Measurements from ENCODE around the gene PHLDB1.
"Not testable (repeated sequence)": the region's sequence is repeated elsewhere in the genome, so short reads cannot be mapped to it uniquely, and the experiment has no call there.

The PHLDB1 gene

DNA sequence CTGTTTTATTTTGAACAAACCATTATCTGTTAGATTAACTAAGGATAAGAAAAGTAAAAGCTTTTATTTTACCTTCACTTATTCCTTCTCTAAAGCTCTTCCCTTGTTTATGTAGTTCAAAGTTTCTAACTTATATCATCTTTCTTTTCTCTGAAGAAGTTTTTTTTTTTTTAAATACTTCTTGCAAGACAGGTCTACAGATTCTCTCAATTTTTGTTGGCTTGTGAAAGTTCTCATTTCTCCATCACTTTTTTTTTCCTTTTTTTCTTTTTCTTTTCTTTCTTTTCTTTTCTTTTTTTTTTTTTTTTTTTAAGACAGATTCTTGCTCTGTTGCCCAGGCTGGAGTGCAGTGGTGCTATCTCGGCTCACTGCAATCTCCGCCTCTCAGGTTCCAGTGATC is 76.8 kb downstream of the PHLDB1 start:
- H3K27me3 ChIP-seq (replicated peaks): no peaks in the 10 kb centered on the region
- H3K36me3 ChIP-seq (replicated peaks): no peaks in the 10 kb centered on the region
- no peak for DNase-seq
- no peak overlapping the region for H3K4me3 ChIP-seq (ENCODE audit: low read depth, low read length)
- H3K27ac ChIP-seq: no peak overlapping the region
- in situ Hi-C loops (cut with HindIII; ENCODE audit: low pct_ligation_motif_present, low sequenced_read_pairs): no loop called here
- TF ChIP-seq CTCF (IDR thresholded peaks at IDR 0.05; ENCODE audit: low read depth, low read length, missing control alignments): no peak

- Histone ChIP-seq H3K36me3 (replicated peaks) (no peaks in the 10 kb centered on the region), H3K4me3 (ENCODE audit: low read depth, low read length) (no peak overlapping the region), H3K27ac (no peak overlapping the region), H3K27me3 (replicated peaks) (no peaks in the 10 kb centered on the region)
- DNase-seq: no peak
- in situ Hi-C loops (cut with HindIII; ENCODE audit: low pct_ligation_motif_present, low sequenced_read_pairs): no loop called here
- no peak for TF ChIP-seq CTCF (IDR thresholded peaks at IDR 0.05; ENCODE audit: low read depth, low read length, missing control alignments)
Observed at GRCh38 chr11:118687906-118688305, 80.5 kb downstream of the PHLDB1 start.

- H3K27ac ChIP-seq; H3K36me3 ChIP-seq (replicated peaks); DNase-seq; in situ Hi-C loops (cut with HindIII; ENCODE audit: low pct_ligation_motif_present, low sequenced_read_pairs); H3K4me3 ChIP-seq (ENCODE audit: low read depth, low read length); H3K27me3 ChIP-seq (replicated peaks): not testable (repeated sequence)
Observed at GRCh38 chr11:118688339-118688738, 80.9 kb downstream of the PHLDB1 start.

DNA sequence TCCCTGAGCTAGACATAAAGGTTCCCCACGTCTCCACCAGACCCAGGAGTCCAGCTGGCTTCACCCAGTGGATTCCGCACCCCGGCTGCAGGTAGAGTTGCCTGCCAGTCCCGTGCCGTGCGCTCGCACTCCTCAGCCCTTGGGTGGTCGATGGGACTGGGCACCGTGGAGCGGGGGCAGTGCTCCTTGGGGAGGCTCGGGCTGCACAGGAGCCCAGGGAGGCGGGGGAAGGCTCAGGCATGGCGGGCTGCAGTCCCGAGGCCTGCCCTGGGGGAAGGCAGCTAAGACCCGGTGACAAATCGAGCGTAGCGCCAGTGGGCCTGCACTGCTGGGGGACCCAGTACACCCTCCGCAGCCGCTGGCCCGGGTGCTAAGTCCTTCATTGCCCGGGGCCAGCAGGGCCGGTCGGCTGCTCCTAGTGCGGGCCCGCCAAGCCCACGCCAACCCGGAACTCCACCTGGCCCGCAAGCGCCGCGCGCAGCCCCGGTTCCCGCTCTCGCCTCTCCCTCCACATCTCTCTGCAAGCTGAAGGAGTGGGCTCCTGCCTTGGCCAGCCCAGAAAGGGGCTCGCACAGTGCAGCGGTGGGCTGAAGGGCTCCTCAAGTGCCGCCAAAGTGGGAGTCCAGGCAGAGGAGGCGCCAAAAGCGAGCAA is 81.6 kb downstream of the PHLDB1 start:
- H3K27ac ChIP-seq: no peak overlapping the region
- no peak overlapping the region for H3K4me3 ChIP-seq (ENCODE audit: low read depth, low read length)
- in situ Hi-C loops (cut with HindIII; ENCODE audit: low pct_ligation_motif_present, low sequenced_read_pairs): no loop called here

DNA sequence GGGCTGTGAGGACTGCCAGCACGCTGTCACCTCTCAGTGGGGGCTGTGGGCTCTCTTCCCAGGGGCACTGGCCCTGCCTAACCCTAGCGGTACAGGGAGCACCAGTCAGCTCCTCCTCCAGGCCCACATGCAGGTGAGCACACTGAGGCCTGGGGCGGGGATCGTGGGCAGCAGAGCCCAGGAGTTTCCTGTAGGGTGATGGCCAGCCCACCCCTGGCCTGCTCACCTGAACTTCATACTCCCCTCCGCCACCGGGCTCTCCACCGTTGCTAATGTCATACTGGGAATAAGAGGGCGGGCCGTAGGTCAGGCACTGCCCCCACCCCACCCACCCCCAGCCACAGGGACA is 82.1 kb downstream of the PHLDB1 start:
- no peak overlapping the region for H3K27ac ChIP-seq
- peak overlapping the region; percentile 27 for H3K4me3 ChIP-seq (ENCODE audit: low read depth, low read length)
- no peaks in the 10 kb centered on the region for H3K36me3 ChIP-seq (replicated peaks)
- TF ChIP-seq CTCF (IDR thresholded peaks at IDR 0.05; ENCODE audit: low read depth, low read length, missing control alignments): no peak
- no peaks in the 10 kb centered on the region for H3K27me3 ChIP-seq (replicated peaks)
- no peak for DNase-seq
- in situ Hi-C loops (cut with HindIII; ENCODE audit: low pct_ligation_motif_present, low sequenced_read_pairs): no loop called here

More for the DNA sequence above, 81.6 kb downstream of the PHLDB1 start:
- no peaks in the 10 kb centered on the region for H3K27me3 ChIP-seq (replicated peaks)
- TF ChIP-seq CTCF (IDR thresholded peaks at IDR 0.05; ENCODE audit: low read depth, low read length, missing control alignments): no peak
- no peaks in the 10 kb centered on the region for H3K36me3 ChIP-seq (replicated peaks)
- no peak for DNase-seq

DNA sequence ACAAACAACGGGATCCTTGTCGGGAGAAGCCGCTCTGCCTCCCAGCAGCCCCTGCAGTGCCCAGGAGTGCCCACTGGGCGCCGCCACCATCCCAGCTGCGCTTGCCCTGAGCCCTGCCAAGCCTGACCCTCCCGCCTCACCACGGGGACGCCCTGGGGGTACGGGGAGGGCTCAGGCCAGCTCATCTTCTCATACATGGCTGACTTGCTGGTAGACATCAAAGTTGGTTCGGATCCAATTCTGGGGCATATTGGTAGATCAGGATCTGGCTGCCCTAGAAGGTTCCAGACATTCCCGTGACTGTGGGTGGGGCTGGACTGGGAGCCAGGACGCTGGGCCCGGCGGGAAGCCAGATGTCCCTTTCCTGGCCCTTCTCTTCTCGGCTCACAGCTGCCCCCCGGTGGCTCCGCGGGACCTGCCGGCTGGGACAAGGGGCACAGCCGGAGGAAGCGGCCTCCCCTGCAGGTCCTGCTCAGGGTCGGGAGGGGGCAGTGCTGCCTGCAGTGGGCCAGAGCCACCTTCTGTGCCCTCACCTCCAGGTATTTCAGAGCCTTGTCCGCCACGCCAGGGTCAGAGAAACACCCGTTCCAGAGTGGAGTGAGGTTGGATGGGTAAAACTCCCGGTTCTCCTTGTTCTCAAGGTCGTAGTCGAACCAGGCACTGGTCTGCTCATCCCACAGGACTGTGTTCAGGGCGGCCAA is 82.6 kb downstream of the PHLDB1 start:
- peak; percentile 84 for TF ChIP-seq CTCF (IDR thresholded peaks at IDR 0.05; ENCODE audit: low read depth, low read length, missing control alignments)
- no peaks in the 10 kb centered on the region for H3K36me3 ChIP-seq (replicated peaks)
- no peak overlapping the region for H3K27ac ChIP-seq
- H3K27me3 ChIP-seq (replicated peaks): no peaks in the 10 kb centered on the region
- peak overlapping the region; percentile 50 for H3K4me3 ChIP-seq (ENCODE audit: low read depth, low read length)
- in situ Hi-C loops (cut with HindIII; ENCODE audit: low pct_ligation_motif_present, low sequenced_read_pairs): no loop called here
- DNase-seq: peak; percentile 55

Data from brain microvascular endothelial cell (primary cell).